Measurements from ENCODE around the gene ARHGDIG.

DNA sequence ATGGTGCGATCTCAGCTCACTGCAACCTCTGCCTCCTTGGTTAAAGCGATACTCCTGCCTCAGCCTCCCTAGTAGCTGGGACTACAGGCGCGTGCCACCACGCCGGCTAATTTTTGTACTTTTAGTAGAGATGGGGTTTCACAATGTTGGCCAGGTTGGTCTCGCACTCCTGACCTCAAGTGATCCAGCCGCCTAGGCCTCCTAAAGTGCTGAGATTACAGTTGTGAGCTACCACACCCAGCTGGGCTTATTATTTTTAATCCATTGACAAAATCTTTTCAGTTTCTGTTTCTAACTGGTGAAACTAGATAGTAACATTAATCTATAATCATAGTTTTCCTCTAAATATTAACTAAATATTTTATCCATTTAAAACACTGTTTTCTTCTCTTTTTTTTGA lies 39.8 kb upstream of the ARHGDIG start:
- TF ChIP-seq, protein P1, sequence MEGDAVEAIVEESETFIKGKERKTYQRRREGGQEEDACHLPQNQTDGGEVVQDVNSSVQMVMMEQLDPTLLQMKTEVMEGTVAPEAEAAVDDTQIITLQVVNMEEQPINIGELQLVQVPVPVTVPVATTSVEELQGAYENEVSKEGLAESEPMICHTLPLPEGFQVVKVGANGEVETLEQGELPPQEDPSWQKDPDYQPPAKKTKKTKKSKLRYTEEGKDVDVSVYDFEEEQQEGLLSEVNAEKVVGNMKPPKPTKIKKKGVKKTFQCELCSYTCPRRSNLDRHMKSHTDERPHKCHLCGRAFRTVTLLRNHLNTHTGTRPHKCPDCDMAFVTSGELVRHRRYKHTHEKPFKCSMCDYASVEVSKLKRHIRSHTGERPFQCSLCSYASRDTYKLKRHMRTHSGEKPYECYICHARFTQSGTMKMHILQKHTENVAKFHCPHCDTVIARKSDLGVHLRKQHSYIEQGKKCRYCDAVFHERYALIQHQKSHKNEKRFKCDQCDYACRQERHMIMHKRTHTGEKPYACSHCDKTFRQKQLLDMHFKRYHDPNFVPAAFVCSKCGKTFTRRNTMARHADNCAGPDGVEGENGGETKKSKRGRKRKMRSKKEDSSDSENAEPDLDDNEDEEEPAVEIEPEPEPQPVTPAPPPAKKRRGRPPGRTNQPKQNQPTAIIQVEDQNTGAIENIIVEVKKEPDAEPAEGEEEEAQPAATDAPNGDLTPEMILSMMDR (conservative IDR thresholded peaks at IDR 0.05; ENCODE audit: low read length), result no peak
- TF ChIP-seq EZH2phosphoT487 (IDR thresholded peaks at IDR 0.05; ENCODE audit: borderline replicate concordance, low read depth, low read length), result no peak
